Glomerular visceral epithelial cell (primary cell): Measurements from ENCODE around the gene GALNT6.
"Not testable (repeated sequence)": the region's sequence is repeated elsewhere in the genome, so short reads cannot be mapped to it uniquely, and the experiment has no call there.

ENCODE experiments used
- DNase-seq: peaks from one replicate; pipeline ENCODE4 v3.0.0-alpha.2; 2016; ENCODE audit errors: extremely low spot score

GALNT6 gene

DNA sequence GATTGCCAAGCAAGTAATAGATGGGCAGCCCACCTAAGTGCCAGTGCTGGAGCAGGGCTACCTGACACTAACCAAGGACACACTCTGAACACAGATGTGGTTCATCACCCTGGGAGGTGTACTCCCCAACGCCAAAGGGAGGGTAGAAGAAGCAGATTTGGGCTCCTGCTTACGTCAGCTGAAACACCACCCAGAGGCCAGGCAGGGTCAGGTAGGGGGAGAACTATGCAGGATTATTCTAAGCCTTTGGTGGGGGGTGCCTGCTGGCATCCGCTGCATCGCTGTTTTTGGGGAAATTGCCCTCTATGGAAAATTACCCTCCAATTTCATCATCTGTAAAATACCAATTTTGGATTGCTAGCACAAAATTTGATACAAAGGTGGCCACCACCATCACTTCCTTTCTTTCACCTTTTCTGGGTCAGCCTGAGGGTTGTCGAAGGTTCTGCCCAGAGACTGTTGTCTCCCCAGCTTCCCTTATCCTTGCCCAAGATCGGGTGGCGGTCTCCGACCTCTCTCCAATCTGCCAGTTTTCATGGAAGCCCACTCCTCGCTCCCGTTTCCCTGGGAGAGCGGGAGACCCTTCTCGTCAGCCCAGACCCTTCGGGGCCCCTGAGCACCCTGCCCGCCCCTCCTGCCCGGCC is 67.8 kb downstream of the GALNT6 start:
- DNase-seq: no peak

- DNase-seq: no peak
Observed at GRCh38 chr12:51322452-51322851, 68.8 kb downstream of the GALNT6 start.

- no peak for DNase-seq
Observed at GRCh38 chr12:51321882-51322281, 69.3 kb downstream of the GALNT6 start.

- DNase-seq: no peak
Observed at GRCh38 chr12:51320695-51321320, 70.4 kb downstream of the GALNT6 start.

DNA sequence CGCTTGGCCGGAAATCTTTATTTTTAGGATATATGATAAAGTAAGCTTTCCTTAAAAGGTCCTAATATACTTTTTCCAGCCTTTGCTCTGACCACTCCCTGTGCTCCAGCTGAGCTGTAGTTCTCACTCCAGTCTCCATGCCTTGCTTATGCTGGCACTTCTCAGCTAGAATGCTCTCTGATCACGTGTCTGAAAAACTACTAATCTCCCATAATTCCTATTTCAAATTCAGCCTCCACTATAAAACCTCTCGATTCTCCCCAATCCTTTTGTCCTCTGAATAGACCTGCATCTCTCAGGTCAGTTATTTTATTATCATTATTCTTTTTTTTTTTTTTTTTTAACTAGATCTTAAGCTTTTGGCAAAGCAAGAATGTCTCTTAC is 70.9 kb downstream of the GALNT6 start:
- no peak for DNase-seq

DNA sequence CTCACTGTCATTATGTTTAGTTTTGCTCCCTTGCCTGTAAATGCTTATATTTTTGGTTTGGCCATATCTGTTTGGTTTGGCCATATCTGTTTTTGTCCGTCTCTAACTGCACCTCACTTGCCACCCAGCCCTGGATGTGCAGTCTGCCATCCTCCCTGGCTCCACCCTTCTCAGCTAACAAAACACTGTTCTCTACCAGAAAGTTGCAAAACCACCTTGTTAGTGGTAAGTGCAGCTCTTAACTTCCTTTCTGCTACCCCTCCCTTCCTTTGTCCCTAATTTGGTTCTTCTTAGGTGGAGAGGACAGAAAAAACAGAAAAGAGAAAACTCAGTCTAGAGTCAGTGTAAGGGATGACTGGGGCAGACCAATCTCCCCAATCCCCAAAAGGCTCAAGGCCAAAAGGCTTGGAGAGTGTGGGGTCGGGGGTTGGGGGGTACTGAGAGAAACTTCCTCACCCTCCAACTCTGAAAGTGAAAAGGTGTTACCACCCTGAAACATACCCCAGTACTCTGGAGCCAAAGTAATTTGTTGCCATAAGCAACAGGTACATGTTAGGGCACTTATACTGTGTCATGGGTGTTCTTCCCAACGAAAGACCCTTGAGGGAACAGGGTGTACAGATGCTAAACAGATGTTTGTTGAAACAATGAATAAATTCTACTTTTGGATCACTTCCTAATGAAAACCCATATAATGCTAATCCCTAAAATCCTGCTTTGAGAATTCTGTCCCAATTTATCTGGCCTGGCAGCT is 72.2 kb downstream of the GALNT6 start:
- DNase-seq: no peak

- DNase-seq: not testable (repeated sequence)
Observed at GRCh38 chr12:51318057-51318806, 73.0 kb downstream of the GALNT6 start.

- DNase-seq: no peak
Observed at GRCh38 chr12:51311389-51311788, 79.8 kb downstream of the GALNT6 start.

- DNase-seq: peak; percentile 67
Observed at GRCh38 chr12:51307655-51308593, 83.3 kb downstream of the GALNT6 start.

DNA sequence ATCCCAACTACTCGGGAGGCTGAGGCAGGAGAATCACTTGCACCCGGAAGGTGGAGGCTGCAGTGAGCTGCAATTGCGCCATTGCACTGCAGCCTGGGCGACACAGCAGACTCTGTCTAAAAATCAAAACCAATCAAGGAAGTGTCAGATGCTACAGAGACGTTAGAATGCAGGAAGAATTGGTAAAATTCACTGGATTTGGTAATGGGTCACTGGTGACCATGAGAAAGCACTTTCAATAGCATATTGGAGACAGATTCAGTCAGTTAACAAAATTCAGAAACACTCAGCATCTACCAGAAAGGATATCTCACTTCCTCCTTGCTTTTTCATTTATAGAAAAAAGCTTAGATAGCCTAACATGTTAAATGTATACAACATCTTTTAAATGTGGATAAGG is 84.7 kb downstream of the GALNT6 start:
- no peak for DNase-seq
